OCI-LY1 (cell line): ENCODE data around the gene GAP43.

Experiments used
- EZH2 ChIP-seq: fragments of 200-600 bp; sonication (generic), shearing (Covaris generic); IDR thresholded peaks from 2 replicates; pipeline ENCODE4 v1.8.0; 2017; ENCODE audit warnings: borderline replicate concordance, mixed run types, mild to moderate bottlenecking, antibody characterized with exemption, low read length, moderate library complexity, mixed read lengths
- TF ChIP-seq, protein P1 (sequence below): fragments of 200-600 bp; sonication (generic), shearing (Covaris generic); IDR thresholded peaks from 2 replicates; pipeline ENCODE4 v1.5.1; 2017; ENCODE audit warnings: mild to moderate bottlenecking, antibody characterized with exemption, low read length, moderate library complexity, mixed read lengths

DNA sequence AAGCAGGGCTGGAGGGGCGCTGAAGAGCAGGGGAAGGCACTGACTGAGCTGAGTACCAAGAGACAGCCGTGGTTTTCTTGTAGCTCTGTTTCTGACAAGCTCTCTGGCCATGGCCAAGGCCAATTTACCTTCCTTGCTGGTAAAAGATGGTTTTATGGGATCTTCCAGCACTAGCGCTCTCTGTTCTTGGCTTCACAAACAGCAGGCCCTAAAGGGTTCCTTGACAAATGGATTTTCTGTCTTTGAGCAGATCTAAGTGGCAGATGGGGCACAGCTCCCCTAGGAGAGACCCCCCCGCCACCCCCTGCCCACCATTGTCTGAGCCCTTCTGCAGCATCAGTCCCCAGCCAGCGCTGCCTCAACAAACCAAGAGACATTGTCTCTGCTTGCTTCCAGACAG lies 66.6 kb downstream of the GAP43 start:
- TF ChIP-seq, protein P1, sequence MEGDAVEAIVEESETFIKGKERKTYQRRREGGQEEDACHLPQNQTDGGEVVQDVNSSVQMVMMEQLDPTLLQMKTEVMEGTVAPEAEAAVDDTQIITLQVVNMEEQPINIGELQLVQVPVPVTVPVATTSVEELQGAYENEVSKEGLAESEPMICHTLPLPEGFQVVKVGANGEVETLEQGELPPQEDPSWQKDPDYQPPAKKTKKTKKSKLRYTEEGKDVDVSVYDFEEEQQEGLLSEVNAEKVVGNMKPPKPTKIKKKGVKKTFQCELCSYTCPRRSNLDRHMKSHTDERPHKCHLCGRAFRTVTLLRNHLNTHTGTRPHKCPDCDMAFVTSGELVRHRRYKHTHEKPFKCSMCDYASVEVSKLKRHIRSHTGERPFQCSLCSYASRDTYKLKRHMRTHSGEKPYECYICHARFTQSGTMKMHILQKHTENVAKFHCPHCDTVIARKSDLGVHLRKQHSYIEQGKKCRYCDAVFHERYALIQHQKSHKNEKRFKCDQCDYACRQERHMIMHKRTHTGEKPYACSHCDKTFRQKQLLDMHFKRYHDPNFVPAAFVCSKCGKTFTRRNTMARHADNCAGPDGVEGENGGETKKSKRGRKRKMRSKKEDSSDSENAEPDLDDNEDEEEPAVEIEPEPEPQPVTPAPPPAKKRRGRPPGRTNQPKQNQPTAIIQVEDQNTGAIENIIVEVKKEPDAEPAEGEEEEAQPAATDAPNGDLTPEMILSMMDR, result no peak
- no peak for TF ChIP-seq EZH2
